KG1 (cell line): ENCODE results near the gene P2RX2.

Experiments
- DNase-seq: peaks from one replicate; lab custom pipeline; 2025; lab: John Stamatoyannopoulos, UW

Gene P2RX2

DNA sequence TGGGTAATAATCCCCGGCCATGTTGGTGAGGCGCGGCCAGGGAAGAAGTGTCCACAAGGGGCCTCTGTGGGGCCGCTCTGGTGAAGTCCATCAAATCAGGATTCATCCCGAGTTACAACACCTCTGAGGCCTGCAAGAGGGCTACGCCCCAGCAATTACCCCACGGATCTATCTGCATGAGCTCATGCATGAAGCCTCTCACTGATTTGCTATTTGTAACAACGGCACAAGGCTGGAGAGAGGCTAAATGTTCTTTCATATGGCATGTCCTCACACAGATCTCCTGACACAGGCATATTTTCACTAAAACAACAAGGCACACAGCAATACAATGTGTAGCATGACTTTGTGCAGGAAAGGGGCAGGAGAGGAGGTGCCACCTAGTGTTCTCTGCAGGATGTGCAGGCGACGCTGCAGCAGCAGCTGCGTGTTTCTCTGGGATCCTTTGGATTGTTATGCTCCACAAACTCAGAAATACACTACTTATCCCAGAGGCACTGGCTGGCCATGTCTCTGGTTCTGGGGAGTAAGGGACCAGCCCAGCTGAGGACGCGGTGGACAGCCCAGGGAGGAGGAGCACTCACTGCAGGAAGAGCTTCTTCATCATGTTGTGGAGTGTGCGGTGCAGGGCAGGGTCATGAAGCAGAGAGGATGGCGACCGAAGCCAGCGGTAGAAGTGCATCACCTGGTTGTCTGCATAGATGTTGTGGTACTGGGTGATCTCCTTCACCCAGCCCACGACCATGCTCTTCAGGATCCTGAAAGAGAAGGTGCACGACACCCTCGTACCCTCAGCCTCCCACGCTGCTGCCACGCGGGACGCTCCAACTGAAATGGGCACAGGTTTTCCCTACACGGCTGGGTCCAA is 20.2 kb downstream of the P2RX2 start:
- no peak for DNase-seq

DNA sequence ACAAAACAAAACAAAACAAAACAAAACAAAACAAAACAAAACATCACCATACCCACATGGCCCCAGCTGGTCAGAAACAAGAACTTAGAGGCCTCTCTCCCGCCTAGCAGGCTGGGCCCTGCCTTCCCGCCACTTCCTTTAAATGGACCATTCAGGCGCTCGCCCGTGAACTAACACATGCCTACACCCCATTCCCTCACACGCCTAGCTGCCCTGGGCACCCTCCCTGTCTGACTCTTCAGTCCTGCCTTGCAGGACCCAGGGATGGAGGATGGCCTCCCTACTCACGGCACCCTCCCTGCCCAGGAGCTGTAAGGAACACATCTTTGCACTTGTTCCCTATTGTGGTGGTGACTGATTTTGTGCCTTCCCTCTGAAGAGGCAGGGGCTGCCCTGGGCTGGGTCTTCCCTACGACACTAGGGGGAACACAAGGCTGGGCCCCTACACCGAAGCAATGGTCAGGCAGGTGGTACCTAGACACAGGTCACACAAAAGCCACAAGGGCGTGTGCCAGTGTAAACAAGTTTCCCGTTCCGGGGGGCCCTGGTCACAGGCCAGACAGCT is 21.5 kb downstream of the P2RX2 start:
- DNase-seq: no peak

DNA sequence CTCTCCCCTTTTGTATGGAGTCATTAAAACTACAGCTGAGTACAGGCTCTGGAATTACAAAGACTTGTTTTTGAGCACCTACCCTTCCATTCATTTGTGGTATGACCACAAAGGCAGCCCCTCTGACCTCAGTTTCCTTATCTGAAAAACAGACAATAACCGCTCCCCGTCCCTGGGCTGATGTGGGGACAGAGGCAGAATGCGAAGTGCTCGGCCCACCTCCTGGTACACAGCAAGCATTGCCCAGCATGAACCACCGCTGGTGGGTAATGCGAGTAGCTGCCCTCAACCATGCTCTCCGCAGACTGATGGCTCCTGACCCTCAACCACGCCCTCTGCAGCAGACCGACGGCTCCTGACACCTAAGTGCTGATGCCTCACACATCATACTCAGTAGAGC is 22.4 kb downstream of the P2RX2 start:
- DNase-seq: no peak

DNA sequence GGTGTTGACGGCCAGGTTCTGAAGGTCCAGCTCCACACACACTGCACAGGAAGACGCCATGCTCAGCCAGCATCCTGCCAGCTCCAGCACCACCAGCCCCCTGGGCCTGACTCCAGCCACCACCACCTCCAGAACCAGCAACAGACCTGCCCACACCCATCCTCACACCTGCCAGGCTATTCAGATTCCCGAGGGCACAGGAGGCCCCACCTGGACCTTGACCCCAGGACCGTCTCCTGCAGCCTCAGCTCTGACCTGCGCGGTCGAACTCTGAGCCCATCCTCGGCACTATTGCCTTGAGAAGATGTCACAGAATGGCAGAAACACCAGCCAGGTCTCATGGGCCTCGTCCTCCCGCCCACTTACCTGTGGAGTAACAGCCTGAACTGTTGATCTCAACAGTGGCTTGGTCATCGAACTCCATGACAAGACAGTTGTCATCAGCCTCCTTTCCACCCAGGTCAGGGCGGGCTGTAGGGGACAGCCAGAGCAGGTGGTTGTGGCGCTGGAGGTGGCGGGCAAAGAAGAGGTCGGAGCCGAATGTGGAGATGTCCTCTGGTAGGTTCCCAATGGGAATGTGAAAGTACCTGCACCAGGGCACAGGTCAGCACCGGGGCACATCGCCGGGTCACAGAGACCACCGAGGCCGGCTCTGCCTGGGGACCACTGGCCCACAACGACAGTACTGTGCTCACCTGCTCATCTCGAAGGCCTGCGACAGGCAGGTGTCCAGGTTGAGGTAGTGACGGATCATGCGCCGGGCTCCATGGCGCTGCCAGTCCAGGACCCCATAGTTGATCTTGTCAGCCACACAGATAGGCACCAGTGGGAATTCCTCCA is 23.5 kb downstream of the P2RX2 start:
- no peak for DNase-seq

DNA sequence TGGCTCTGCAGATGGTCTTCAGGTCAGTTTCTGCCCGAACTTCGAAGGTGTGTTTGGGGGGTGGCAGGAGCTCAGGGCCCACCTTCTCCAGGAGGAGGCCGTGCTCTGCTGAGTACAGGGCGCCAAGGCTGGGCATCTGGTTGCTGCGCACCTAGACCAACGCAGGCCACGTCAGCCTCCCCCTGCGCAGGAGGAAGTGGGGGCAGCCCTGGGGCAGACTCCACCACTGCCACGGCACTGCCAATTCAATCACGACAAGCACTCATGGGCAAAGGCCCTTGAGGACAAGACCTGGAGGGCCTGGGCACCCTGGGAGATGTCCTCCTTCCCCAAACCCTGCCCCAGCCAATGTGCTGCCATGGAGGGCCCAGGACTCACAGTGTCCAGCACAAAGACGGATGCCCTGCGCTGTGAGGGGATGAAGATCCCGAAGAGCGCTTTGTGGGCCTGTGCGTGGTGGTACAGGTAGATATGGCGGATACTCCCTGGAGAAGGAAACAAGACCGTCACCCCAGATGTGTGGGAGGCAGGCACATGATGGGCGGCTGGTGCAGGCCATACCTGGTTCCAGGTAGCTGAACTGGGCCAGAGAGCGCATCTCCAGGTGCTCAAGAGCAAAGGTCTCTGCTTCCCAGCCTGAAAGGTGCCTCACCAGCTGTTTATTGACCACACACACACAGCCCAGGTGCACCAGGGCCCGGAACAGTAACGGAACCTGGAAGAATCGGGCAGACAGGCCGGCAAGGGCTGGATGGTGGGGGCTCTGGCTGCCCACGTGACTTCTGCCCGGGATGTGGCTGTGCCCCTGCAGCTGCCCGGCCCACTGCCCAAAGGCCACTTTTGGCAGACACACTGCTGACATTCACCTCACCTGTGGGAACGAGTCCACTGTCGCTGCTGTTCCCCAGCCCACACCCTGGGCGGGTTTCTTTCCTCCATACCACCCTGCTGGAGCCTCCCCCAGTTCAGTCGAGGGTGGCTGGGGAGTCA is 24.6 kb downstream of the P2RX2 start:
- DNase-seq: no peak

DNA sequence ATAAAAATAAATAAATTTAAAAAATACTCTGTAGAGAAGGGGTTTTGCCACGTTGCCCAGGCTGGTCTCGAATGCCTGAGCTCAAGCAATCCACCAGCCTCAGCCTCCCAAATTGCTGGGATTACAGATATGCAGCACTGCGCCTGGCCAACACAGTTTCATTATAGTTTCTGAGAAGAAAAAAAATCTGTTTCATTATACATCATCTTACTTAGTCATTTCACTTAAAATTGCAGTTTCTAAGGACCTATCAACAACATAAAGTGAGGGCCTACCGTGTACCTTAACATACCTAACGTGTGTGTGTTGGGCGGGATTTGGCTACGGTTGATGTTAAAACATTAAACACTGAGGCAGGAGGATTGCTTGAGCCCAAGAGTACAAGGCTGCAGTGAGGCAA is 28.3 kb downstream of the P2RX2 start:
- DNase-seq: no peak

DNA sequence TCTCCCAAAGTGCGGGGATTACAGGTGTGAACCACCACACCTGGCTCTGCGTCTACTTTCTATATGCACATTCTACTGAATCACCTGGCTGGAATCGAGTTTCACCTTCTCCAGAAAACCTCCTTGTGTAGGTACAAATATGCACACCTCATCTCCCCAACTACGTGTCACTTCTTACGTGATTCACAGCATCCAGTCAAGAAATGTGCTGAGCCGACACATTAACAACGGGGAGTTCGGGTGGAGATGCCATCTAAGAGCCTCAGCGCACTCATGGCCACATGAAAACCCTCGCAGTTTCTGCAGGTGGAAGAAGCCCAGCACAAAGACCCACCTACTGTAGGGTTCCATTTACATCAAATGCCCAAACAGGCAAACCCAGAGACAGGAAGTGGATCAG is 29.3 kb downstream of the P2RX2 start:
- no peak for DNase-seq

DNA sequence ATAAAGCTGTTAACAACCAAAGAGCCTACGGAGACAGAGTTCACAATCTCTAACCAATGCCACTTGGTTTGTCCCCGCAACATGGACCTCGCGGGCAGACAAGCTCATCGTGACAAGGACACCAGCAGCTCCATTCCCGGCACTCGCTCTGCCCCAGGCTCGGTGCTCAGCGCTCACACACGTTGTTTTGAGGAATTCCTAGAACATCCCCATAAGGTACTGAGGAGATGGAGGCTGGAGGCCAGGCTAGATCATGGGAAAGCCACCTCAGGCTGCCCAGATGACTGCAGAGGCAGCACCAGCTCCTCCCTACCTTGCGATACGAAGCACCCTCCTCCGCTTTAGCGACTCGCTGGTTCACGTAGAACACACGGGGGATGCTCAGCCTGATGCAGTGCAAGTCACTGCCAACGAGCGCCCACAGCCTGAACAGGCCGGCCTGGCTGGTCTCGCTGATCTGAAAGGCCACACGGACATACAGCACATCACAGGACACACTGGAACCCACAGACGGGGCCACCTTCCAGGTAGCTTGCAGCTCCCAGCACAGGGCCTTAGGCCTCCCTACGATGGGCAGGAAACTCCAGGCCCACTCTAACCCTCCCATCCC is 30.1 kb downstream of the P2RX2 start:
- no peak for DNase-seq

DNA sequence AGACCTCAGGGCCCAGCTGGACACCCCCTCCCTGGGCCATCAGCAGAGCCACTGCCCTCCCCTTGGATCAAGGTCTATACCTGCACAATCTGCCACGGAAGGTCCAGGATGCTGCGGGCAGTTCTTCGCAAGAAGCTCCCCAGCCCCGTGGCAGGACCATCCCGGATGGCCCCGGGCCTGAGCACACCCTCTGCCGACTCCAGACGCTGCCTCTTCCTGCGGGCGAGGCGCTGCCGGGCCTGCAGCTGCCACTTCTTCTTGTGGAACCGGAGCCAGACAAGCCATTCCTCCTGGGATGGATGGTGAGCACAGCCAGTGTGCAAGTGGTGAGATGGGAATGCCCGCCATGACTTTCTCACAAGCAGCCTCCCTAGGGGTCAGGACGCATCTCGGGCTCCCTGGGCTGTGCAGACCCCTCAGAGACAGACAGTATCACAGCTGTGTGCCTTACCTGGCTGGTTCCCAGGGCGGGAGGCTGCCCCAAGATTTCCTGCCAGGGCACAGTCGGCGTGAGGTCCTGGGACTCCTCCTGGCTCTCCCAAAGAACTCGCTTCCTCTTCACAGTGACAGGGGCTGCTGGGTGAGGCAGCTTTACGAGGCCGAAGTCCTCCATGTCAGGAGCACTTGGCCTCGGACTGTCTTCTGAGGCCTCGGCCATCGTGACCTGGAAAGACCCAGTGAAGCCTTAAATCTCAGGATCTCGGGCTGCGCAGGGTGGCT is 30.8 kb downstream of the P2RX2 start:
- DNase-seq: no peak

DNA sequence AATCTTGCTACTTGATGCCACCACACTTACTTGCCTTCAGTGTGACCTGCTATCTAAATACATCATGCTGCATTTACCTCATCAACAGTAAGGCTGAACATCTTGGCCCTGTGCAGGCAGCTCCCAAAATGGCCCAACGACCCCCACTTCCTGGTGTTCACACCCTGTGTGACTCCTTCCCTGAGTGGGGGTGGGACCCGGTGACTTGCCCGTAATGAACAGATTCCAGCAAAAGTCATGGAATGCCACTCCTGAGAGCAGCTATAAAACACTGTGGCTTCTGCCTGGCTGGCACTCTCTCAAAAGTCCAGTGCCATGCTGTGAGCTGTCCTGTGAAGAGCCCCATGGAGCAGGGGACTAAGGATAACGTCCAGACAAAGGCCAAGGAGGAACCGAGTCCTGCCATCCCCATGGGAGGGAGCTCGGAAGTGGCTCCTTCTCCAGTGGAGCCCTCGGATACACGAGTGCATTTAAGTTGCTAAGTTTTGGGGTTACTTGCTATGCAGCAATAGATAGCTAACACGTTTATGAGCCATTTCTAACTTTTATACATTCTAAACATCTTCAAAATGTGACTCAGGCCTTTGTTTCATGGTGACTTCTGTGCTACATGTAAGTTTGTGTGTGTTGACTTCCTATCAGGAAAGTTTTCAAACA is 33.0 kb downstream of the P2RX2 start:
- no peak for DNase-seq

DNA sequence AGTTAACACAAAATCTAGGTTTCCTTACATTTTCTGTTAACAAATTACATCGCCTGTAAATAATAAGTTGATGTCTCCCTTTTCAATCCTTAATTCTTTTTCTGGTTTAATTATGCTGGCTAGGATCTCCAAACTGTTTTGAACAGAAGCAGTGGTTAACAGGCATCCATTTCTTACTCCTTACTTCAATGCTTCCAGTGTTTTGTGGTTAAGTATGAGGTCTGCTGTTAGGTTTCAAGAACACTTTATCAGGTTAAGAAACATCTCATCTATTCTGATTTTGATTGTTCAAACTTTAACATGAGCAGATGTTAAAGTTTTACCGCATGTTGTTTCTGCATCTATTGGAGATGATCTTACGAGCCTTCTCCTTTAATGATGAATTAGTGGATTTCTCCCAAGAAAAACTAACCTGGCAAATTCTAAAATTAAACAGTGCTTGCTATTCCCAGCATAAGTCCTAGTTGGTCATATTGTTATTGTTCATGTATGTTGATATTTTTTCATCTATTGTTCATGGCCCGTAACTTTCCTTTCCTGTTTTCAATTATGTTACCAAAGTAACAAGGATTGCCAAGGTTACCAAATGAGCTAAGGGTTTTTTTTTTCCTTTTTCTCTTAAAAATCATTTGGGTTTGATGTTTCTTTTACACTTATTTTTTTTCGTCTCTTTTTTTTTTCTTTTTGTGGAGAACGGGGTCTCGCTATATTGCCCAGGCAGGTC is 35.2 kb downstream of the P2RX2 start:
- no peak for DNase-seq

DNA sequence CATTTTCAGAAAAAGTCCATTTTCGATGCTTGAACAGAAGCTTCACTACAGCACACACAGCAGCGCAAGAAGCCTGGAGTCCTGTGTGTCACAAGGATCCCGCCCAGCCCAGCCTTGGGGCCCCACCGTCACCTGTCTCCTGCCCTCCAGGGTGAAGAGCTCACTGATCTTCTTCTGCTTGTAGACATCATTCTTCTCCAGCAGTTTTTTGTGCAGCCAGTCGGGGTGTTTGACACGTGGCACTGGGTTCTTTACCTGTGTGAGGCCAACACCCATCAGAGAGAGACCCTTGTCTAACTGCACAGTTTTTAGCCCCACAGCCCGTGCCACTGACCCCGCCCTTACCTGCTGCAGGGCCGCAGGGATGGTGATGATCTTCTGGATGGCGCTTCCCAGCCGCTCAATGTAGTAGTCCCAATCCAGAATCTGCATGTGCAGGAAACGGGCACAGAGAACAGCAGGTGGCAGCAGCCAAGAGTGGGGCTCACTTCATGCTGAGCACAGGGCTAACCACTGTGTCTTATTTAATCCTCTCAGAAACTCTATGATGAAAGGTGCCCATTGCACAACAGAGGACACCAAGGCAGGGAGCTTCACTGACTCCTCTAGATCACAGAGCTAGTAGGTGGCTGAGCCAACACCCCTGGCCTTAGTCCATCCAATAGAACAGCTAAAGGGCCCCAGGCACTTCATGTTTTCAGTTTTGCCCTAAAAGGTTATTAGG is 38.6 kb downstream of the P2RX2 start:
- no peak for DNase-seq

DNA sequence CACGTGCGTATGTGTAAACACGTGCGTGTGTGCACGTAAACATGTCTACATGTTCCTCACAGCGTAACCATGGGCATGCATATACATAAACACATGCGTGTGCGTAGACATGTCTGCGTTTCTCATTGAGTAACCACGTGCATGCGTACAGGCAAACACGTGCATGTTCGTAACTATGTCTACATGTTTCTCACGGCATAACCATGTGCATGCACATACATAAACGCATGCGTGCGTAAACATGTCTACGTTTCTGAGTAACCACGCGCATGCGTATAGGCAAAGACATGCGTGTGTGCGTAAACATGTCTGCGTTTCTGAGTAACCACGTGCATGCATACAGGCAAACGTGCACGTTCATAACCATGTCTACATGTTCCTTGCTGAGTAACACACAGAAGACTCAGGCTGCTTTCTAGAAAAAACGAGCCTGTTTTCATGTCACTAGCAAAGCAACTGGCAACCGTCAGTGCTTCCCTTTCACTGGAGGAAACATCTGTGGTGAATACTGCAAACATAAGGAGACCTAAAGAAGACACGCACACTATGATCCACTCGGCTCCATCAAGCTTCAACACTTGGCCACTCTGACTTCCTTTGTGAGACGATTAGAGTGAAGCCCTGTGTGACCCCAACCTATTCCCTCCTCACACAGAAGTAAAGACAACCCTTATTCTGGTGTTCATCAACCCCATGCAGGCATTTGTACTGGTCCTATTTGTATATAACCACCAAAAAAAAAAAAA is 39.7 kb downstream of the P2RX2 start:
- DNase-seq: peak; percentile 37

DNA sequence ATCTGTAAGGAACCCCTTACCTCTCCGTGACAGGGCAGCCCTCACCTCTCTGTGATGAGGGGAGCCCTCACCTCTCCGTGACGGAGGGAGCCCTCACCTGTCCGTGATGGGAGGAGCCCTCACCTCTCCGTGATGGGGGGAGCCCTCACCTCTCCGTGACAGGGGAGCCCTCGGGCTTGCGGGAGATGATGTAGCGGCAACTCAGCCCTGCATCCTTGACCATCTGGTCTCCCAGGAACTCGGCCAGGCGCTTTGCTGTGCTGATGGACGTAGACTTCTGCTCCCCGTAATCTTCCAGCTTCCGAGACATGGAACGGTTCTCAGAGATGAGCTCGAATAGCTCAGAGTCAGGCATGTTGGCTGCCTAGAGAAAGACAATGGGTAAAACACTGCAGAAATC is 40.6 kb downstream of the P2RX2 start:
- DNase-seq: no peak

DNA sequence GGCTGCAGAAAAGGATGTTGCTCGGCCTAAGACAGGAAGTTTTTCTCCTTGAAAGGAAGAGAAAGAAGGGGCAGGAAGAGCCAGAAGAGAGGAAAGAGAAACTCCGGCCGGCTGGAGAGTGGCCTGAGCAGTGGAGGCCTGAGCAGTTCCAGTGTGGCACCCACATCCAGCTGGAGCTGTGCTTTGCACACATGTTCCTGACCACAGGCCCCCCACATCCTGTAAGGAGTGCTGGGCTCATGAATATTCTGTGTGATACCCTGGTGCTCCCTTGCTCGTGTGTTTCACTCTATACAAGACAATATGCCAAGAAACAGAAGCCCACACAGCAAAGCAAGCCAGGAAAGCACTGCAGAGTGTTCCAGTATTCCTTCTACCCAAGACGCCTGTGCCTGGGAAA is 41.5 kb downstream of the P2RX2 start:
- DNase-seq: no peak

DNA sequence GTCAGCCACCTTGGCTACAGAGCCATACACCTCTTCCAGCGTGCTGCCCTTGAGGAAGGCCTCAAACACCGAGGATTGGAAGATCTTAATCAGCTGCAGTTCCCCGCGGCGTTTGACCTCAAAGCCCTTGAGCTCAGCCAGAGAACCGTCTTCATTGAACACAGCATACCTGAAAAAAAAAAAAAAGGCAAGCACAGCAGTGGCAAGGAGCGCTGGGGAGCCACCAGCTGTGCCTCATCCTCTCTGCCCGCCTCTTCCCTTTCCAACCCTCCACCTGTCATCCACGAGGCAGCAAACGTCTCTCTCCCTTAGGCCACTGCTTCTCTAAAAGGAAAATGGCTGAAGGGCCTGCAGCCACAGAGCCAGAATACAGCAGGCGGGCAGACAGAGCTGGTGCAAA is 42.4 kb downstream of the P2RX2 start:
- no peak for DNase-seq

DNA sequence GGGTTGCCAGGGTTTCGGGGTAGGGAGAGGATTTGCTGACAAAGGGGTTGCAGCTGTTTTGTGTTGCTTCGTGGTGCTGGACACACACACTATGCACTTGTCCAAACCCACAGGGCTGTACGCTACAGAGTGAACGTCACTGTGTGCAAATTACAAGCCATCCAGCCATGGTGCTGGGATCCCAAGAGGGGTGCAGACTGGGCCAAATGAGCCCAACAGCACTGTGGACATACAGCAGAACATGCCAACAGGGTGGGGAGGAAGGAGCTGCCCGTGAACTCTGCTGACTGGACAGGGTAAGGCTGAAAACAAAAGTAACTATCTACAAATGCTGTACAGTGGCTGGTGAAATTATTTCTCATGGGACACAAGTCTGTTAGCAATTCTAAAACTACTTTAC is 43.4 kb downstream of the P2RX2 start:
- DNase-seq: no peak
